ENCODE measurements around the gene HS2ST1.
"Not testable (repeated sequence)": the region's sequence is repeated elsewhere in the genome, so short reads cannot be mapped to it uniquely, and the experiment has no call there.

DNA sequence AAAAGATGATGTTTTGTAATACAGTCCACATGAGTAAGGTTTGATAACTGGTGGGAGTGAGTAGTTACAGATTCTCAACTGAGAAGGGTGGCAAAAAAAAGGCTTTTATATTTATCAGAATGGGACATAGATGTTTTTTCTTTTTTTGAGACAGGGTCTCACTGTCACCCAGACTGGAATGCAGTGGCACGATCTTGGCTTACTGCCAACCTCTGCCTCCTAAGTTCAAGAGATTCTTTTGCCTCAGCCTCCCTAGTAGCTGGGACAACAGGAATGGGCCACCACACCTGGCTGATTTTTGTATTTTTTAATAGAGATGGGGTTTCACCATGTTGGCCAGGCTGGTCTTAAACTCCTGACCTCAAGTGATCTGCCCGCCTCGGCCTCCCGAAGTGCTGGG, 113.1 kb downstream of the HS2ST1 start:
- TF ChIP-seq, protein P1, sequence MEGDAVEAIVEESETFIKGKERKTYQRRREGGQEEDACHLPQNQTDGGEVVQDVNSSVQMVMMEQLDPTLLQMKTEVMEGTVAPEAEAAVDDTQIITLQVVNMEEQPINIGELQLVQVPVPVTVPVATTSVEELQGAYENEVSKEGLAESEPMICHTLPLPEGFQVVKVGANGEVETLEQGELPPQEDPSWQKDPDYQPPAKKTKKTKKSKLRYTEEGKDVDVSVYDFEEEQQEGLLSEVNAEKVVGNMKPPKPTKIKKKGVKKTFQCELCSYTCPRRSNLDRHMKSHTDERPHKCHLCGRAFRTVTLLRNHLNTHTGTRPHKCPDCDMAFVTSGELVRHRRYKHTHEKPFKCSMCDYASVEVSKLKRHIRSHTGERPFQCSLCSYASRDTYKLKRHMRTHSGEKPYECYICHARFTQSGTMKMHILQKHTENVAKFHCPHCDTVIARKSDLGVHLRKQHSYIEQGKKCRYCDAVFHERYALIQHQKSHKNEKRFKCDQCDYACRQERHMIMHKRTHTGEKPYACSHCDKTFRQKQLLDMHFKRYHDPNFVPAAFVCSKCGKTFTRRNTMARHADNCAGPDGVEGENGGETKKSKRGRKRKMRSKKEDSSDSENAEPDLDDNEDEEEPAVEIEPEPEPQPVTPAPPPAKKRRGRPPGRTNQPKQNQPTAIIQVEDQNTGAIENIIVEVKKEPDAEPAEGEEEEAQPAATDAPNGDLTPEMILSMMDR (IDR thresholded peaks at IDR 0.05) = not testable (repeated sequence)
- TF ChIP-seq EP300, POLR2AphosphoS5 (IDR thresholded peaks at IDR 0.05): not testable (repeated sequence)

Data from sigmoid colon (tissue), 4 donors.